ENCODE measurements around the gene RGS9. TPM values are rescaled to one million over a fixed set of nuclear protein-coding genes. Genes with fewer than 3 reads are reported as not detected.
"Not testable (repeated sequence)": the region's sequence is repeated elsewhere in the genome, so short reads cannot be mapped to it uniquely, and the experiment has no call there.

RGS9 gene
- total and polyA plus RNA-seq, 2 donors = 9.0 to 9.4 TPM

DNA sequence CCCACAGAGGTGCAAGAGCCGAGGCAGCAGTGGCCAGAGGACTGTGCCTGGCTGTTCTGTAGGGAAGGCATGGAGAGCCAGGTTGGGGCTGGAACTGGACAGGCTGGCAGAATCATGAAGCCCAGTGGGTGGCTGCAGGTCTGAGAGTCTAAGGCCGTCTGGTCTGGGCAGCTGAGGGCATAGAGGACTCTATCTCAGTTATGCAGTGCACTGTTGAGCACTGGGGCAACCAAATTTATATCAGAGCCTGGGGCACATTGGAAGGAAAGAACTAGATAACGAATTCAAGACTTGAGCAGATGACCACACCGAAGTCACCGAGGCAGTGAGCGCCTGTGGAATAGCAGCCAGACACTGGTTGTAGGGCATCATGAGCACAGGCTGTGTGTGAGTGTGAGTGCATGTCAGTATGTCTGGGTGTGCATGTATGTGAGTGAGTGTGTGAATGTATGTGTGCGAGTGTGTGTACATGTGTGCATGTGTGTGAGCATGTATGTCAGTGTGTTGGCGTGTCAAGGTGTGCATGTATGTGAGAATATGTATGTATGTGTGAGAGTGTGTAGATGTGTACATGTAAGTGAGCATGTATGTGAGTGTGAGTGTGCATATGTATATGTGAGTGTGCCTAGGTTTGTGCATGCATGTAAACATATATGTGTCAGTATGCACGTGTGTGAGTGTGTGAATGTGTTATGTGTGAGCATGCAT is 37.0 kb downstream of the RGS9 start:
- Histone ChIP-seq H3K4me3 (ENCODE audit: low read depth, low read length) (no peak overlapping the region), H3K27ac (ENCODE audit: low read depth) (no peak overlapping the region), H3K36me3 (ENCODE audit: insufficient read depth) (no peaks in the 10 kb centered on the region), H3K4me1 (ENCODE audit: insufficient read depth) (no peaks in the 10 kb centered on the region)
- DNase-seq (ENCODE audit: extremely low spot score) = no peak
- WGBS = 91% methylated on average over 9 of the region's 9 CpGs

- DNase-seq (ENCODE audit: extremely low spot score) = no peak
- WGBS = 84% methylated on average over 2 of the region's 2 CpGs
- no peak overlapping the region for H3K4me3 ChIP-seq (ENCODE audit: low read depth, low read length)
- H3K27ac ChIP-seq (ENCODE audit: low read depth) = no peak overlapping the region
- no peaks in the 10 kb centered on the region for H3K4me1 ChIP-seq (ENCODE audit: insufficient read depth)
- H3K36me3 ChIP-seq (ENCODE audit: insufficient read depth) = no peaks in the 10 kb centered on the region
Measured at GRCh38 chr17:65174974-65175373, 37.8 kb downstream of the RGS9 start.

- no peak overlapping the region for H3K4me3 ChIP-seq (ENCODE audit: low read depth, low read length)
Measured at GRCh38 chr17:65175952-65176351, 38.8 kb downstream of the RGS9 start.

DNA sequence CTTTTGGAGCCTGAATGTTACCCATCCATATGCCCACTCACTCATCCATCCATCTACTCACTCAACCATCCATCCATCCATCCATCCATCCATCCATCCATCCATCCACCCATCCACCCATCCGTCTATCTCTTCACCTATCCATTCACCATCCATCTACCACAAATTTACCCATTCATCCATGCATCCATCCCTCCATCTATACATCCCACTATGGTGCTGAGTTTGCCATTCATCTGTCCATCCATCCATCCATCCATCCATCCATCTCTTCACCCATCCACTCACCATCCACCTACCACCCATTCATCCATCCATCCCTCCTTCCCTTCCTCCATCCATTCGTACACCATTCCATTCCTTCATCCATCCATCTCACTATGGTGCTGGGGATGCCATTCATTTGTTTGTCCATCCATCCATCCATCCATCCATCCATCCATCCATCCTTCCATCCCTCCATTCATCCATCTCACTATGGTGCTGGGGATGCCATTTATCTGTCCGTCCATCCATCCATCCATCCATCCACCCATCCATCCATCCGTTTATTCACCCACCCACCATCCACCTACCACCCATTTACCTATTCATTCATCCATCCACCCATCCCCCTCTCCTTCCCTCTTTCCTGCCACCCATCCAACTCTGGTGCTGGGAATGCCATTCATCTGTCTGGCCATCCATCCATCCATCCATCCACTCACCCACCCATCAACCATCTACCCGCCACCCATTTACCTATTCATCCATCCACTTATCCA is 39.7 kb downstream of the RGS9 start:
- 96% methylated on average over 5 of the region's 5 CpGs for WGBS
- no peaks in the 10 kb centered on the region for H3K36me3 ChIP-seq (ENCODE audit: insufficient read depth)
- no peak overlapping the region for H3K4me3 ChIP-seq (ENCODE audit: low read depth, low read length)
- no peak for DNase-seq (ENCODE audit: extremely low spot score)
- H3K4me1 ChIP-seq (ENCODE audit: insufficient read depth) = no peaks in the 10 kb centered on the region
- no peak overlapping the region for H3K27ac ChIP-seq (ENCODE audit: low read depth)

More at GRCh38 chr17:65175952-65176351, 38.8 kb downstream of the RGS9 start:
- Histone ChIP-seq H3K27ac (ENCODE audit: low read depth) (no peak overlapping the region), H3K4me1 (ENCODE audit: insufficient read depth) (no peaks in the 10 kb centered on the region), H3K36me3 (ENCODE audit: insufficient read depth) (no peaks in the 10 kb centered on the region)
- no peak for DNase-seq (ENCODE audit: extremely low spot score)

DNA sequence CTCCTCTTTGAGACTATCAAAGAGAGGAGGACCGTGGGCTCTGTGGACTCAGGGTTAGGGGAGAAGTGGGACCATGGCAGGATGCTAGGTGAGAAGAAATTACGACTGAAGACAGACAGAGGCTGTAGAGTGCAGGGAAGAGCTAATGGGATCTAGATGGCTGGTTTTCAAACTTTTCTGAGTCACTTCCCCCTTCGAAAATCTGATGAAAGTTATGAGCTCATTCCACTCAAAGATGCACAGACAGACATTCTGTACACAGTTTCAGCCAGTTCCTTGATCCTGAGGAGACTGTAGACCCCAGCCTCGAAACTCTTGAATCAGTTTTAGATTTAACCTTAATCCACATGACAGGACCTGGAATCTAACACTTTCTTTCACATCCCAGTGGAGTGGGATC is 40.7 kb downstream of the RGS9 start:
- Histone ChIP-seq H3K4me3 (ENCODE audit: low read depth, low read length) (no peak overlapping the region), H3K36me3 (ENCODE audit: insufficient read depth) (no peaks in the 10 kb centered on the region), H3K27ac (ENCODE audit: low read depth) (no peak overlapping the region), H3K4me1 (ENCODE audit: insufficient read depth) (no peaks in the 10 kb centered on the region)
- WGBS = 73% methylated on average over 4 of the region's 4 CpGs
- DNase-seq (ENCODE audit: extremely low spot score) = no peak

DNA sequence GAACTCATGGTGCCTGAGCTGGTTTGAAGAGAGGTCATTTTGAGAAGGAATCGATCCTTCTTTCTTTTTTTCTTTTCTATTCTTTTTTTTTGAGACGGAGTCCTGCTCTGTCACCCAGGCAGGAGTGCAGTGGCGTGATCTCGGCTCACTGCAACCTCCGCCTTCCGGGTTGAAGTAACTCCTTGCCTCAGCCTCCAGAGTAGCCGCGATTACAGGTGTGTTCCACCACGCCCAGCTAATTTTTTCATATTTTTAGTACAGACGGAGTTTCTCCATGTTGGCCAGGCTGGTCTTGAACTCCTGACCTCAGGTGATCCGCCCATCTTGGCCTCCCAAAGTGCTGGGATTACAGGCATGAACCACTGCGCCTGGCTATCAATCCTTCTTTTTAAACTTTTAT is 43.1 kb downstream of the RGS9 start:
- not testable (repeated sequence) for H3K4me3 ChIP-seq (ENCODE audit: low read depth, low read length); H3K36me3 ChIP-seq (ENCODE audit: insufficient read depth); H3K27ac ChIP-seq (ENCODE audit: low read depth); H3K4me1 ChIP-seq (ENCODE audit: insufficient read depth); DNase-seq (ENCODE audit: extremely low spot score)
- WGBS = 94% methylated on average over 12 of the region's 12 CpGs

GRCh38 chr17:65180752-65181236 is 43.6 kb downstream of the RGS9 start:
- H3K27ac ChIP-seq (ENCODE audit: low read depth); H3K36me3 ChIP-seq (ENCODE audit: insufficient read depth); H3K4me1 ChIP-seq (ENCODE audit: insufficient read depth); DNase-seq (ENCODE audit: extremely low spot score); H3K4me3 ChIP-seq (ENCODE audit: low read depth, low read length): not testable (repeated sequence)
- WGBS = 96% methylated on average over 4 of the region's 4 CpGs

GRCh38 chr17:65181237-65182061 is 44.3 kb downstream of the RGS9 start:
- H3K4me1 ChIP-seq (ENCODE audit: insufficient read depth) = no peaks in the 10 kb centered on the region
- WGBS = 90% methylated on average over 9 of the region's 9 CpGs
- no peaks in the 10 kb centered on the region for H3K36me3 ChIP-seq (ENCODE audit: insufficient read depth)
- no peak for DNase-seq (ENCODE audit: extremely low spot score)
- no peak overlapping the region for H3K4me3 ChIP-seq (ENCODE audit: low read depth, low read length)
- no peak overlapping the region for H3K27ac ChIP-seq (ENCODE audit: low read depth)

DNA sequence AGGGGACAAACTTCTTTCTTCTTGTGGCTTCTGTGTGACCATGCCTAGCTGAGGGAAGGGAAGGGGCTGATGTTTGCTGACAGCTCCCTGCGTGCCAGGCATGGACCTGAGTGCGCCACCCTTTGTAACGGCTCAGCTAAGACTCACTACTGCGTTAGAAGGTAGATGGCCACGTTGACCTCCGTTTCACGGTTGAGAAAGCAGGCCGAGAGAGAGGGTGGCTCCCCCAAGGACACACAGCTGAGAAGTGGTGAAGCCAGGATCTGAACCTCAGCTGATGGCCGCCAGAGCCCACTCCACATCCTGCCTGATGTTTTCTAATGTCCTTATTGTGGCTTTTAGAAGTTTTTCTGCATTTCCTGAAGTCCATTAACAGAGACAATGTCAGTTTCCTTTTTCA is 45.1 kb downstream of the RGS9 start:
- no peak overlapping the region for H3K27ac ChIP-seq (ENCODE audit: low read depth)

GRCh38 chr17:65183736-65184135 is 46.6 kb downstream of the RGS9 start:
- 20% methylated on average over 6 of the region's 6 CpGs for WGBS
- H3K36me3 ChIP-seq (ENCODE audit: insufficient read depth) = no peaks in the 10 kb centered on the region
- no peak overlapping the region for H3K4me3 ChIP-seq (ENCODE audit: low read depth, low read length)
- no peak for DNase-seq (ENCODE audit: extremely low spot score)
- no peak overlapping the region for H3K27ac ChIP-seq (ENCODE audit: low read depth)
- no peaks in the 10 kb centered on the region for H3K4me1 ChIP-seq (ENCODE audit: insufficient read depth)

More for the DNA sequence above, 45.1 kb downstream of the RGS9 start:
- Histone ChIP-seq H3K36me3 (ENCODE audit: insufficient read depth) (no peaks in the 10 kb centered on the region), H3K4me3 (ENCODE audit: low read depth, low read length) (no peak overlapping the region), H3K4me1 (ENCODE audit: insufficient read depth) (no peaks in the 10 kb centered on the region)
- no peak for DNase-seq (ENCODE audit: extremely low spot score)
- 86% methylated on average over 9 of the region's 9 CpGs for WGBS

DNA sequence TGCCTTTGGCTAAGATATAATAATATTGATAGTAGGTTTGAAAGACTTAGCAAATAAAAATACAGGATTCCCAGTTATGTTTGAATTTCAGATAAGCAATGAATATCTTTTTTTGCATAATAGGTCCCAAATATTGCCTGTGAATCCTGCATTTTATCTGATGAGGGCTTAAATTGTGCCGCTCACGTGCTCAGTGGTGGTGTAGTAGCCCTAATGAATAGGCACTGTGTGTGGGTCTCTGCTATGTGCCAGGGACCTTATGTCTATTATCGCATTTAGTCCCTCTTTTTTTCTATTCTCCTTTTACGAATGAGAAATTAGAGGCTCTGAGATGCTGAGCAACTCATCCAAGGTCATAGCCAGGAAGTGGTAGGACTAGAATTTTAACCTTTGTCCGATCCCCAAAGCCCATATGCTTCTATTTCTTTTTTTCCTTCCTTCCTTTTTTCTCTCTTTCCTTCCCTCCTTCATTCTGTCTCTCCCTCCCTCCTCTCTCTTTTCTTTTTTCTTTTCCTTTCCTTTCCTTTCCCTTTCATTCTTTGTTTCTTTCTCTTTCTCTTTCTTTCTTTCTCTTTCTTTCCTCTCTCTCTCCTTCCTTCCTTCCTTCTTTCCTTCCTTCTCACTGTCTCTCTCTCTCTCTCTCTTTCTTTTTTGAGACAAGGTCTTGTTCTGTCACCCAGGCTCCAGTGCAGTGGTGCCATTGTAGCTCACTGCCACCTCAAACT is 47.2 kb downstream of the RGS9 start:
- no peak for DNase-seq (ENCODE audit: extremely low spot score)
- no peak overlapping the region for H3K4me3 ChIP-seq (ENCODE audit: low read depth, low read length)
- H3K27ac ChIP-seq (ENCODE audit: low read depth) = no peak overlapping the region
- no peaks in the 10 kb centered on the region for H3K4me1 ChIP-seq (ENCODE audit: insufficient read depth)
- 74% methylated on average over 5 of the region's 5 CpGs for WGBS
- H3K36me3 ChIP-seq (ENCODE audit: insufficient read depth) = no peaks in the 10 kb centered on the region

DNA sequence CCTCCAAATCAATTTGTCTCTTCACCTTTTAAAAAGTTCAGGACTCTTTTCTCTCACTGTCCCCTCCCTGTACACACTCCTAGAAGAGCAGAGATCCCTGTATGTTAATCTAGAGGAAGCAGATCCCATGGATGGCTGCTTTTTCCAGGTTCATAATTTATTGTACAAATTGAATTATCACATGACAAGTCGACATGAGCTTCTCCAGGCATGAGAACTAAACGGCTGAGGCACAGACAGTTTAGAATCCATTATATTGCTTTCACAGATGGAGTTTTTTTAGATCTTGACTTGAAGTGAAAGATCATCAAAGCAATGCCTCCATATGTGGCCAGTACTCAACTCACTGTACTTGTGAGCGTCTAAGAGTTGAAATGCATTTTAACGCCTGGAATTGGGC is 47.9 kb downstream of the RGS9 start:
- Histone ChIP-seq H3K27ac (ENCODE audit: low read depth) (no peak overlapping the region), H3K36me3 (ENCODE audit: insufficient read depth) (no peaks in the 10 kb centered on the region), H3K4me3 (ENCODE audit: low read depth, low read length) (no peak overlapping the region), H3K4me1 (ENCODE audit: insufficient read depth) (no peaks in the 10 kb centered on the region)
- DNase-seq (ENCODE audit: extremely low spot score) = no peak
- WGBS = 62% methylated on average over 4 of the region's 4 CpGs
